Umbilical cord (tissue), 2 donors: ENCODE data around the gene DCTN3. TPM values are rescaled to one million over a fixed set of nuclear protein-coding genes. Genes with fewer than 3 reads are reported as not detected.
A peak's percentile ranks its signal among the peaks of the same experiment; 100 is the strongest.

Experiments used
- DNase-seq: peaks from one replicate; pipeline ENCODE4 v3.0.0-alpha.2; 2015; ENCODE audit warnings: low spot score
- total RNA-seq: library from RNA; depleted of rRNA; stranded (reverse); fragments of >200 nt; gene quantifications from one replicate; pipeline ENCODE4 v1.2.3, GENCODE V29; 2014; ENCODE audit warnings: low replicate concordance; ENCODE audit not compliant: insufficient read depth

DCTN3 gene
- total RNA-seq, 1 donor from 2014 or later: 108 TPM

- no peak for DNase-seq
These were observed 46.5 kb downstream of the DCTN3 start for GRCh38 chr9:34573599-34574325.

DNA sequence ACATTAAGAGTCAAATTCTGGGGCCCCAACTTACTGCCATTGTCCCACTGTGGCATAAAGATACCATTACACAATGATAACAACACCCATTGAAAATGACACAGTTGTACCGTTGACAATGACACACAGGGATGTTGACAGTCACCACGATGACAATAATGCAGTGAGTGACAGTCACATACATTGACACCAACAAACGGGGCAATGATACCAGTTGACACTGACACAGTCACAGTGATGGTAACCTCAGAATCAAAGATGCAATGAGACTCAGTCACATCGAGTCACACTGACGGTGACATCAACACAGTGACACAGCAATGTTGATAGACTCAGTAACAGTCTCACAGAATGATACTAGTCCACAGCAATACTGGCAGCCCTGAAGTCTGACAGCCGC lies 47.7 kb downstream of the DCTN3 start:
- no peak for DNase-seq

- peak; percentile 82 for DNase-seq
These were observed 48.2 kb downstream of the DCTN3 start for GRCh38 chr9:34572092-34572491.

DNA sequence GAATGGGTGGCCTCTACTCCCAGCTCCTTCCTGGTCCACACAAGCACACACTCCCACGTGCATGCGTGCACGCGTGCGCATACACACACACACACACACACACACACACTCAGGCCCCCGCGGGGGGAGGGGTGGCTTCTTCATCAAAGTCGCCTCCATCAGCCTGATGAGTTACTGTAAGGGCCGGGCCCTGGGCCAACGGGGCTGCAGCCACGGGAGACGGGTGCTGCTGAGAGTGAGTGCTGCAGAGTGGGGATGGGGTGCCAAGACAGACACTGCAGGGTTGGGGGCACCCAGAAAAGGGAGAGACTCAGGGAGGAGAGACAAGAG lies 48.8 kb downstream of the DCTN3 start:
- peak; percentile 47 for DNase-seq

- no peak for DNase-seq
These were observed 49.4 kb downstream of the DCTN3 start for GRCh38 chr9:34570809-34571480.

DNA sequence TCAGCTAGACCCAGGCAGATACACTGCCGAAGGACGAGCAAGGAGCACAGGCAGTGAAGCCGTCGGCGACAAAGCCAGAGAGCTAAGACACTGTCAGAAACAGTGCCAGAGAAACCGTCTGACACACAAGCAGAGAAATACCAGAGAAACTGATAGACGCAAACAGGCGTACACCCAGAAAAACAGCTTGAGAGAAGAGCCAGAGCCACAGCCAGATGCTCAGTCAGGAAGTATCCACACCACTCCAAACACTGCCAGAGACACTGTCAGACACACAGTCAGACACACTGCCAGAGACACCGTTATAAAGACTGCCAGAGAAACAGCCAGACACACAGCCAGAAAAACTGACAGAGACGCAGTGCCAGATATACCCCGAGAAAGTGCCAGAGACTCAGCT lies 49.9 kb downstream of the DCTN3 start:
- peak; percentile 87 for DNase-seq

DNA sequence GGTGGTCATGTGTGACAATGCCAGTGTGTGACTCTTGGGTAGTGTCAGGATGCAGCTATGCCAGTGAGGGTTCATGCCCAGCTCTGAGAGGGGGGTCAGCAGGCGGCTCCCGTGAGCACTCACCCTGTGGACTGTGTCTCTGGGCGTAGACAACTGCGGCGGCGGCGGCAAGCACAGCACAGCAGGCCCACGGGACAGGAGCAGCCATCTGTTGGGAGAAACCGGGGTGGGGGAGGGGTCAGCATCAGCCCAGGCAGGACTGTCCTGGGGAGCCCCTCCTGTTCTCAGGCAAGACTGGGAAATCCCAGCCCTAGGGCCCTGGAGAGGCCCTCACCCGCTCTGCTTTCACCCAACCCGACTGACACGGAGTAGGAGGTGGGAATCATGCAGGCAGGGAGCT lies 51.5 kb downstream of the DCTN3 start:
- DNase-seq: no peak

DNA sequence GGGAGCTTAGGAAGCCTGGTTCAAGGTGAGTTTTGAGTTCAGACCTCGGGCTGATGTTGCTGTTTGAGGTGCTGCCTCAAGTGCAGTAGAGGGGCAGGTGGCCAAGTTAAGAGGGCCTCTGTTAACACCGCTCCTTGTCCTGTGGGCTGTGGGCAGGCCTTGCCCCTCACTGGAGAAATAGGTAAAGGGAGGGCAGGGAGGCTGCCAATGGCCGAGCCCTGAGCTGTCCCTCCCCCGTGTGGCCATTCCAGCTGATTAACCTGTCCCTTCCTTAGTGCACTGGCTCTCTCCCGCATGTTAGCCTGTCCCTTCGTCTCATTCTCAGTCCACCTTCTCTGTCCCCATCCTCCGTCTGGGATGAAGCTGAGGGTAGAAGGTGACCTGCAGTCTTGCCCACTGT lies 52.2 kb downstream of the DCTN3 start:
- DNase-seq: no peak

DNA sequence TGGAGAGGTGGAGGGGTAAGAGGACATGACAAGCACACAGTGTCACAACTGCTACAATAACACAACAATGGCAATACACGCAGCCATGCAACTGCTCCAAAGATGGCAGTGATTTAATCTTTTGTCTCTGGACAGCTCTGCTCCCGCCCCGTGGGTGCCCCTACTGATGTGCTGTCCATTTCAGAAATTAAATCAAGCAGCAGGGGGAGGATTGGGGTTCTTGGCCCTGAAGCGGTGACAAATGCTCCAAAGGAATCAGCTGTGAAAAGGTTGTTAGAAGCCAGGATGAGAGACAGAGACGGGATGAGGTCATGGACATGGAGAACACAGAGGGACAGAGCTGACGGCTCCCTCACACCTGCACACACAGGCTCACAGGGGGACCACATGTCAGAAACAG lies 53.3 kb downstream of the DCTN3 start:
- DNase-seq: no peak

DNA sequence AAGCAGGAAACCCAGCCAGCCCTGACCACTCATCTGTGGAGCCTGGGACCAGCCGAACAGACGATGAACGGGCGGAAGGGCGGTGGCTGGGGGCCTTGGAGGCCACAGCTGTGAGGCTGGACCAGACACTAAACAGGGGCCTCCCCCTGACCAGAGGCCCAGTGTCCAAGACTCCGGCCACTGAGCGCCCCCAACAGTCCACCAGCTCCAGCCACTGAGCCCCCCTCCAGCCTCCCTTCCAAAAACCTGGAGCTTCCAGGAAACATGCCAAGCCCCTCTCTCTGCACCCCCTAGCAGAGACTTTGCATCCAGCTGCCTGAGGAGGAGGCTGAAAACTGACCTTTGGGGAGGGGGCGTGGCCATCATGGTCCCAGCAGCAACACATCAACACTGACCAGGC lies 54.0 kb downstream of the DCTN3 start:
- no peak for DNase-seq

GRCh38 chr9:34565856-34566255 lies 54.4 kb downstream of the DCTN3 start:
- no peak for DNase-seq

GRCh38 chr9:34564617-34565016 lies 55.7 kb downstream of the DCTN3 start:
- DNase-seq: no peak

Other genes starting within 250 kb of the DCTN3 start
- gene MYORG, start 243.6 kb downstream of the DCTN3 start, total RNA-seq: 4.6 TPM
- gene FAM219A, start 161.9 kb downstream of the DCTN3 start, total RNA-seq: 6.3 TPM
- gene DNAI1, start 161.7 kb downstream of the DCTN3 start, total RNA-seq: not detected
- gene ENHO, start 97.5 kb downstream of the DCTN3 start, total RNA-seq: not detected
- not detected for gene CNTFR, start 30.8 kb downstream of the DCTN3 start, total RNA-seq
- 12.5 TPM for gene RPP25L, start 8.4 kb downstream of the DCTN3 start, total RNA-seq
- gene ARID3C, start 8.6 kb upstream of the DCTN3 start, total RNA-seq: not detected
- gene SIGMAR1, start 17.3 kb upstream of the DCTN3 start, total RNA-seq: 35.4 TPM
- gene GALT, start 26.2 kb upstream of the DCTN3 start, total RNA-seq: 33.9 TPM
- 53.2 TPM for gene IL11RA, start 31.7 kb upstream of the DCTN3 start, total RNA-seq
- not detected for gene CCL27, start 42.2 kb upstream of the DCTN3 start, total RNA-seq
- not detected for gene CCL19, start 70.8 kb upstream of the DCTN3 start, total RNA-seq
- gene CCL21, start 89.6 kb upstream of the DCTN3 start, total RNA-seq: not detected